ENCODE measurements around the gene AMELX.

AMELX gene

DNA sequence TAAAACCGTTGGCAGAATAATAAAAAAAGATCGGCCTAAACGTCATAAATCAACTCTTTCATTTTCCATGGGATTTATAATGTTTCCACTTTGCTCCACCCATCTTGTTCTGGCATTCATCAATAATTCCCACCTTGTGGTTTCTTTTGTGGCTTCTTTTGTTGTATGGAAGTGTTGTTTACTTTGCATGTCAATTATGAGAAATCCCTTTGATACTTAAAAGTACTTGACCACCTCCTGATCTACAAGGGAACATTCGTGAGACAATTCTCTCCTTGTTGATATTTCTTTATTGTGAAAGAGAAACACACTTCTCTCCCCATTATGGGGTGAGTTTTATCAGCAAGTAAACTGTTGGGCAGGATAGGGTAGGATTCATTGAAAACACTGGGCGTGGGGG is 2.8 kb downstream of the AMELX start:
- Histone ChIP-seq H3K9me3 (ENCODE audit: severe bottlenecking) (no peaks in the 10 kb centered on the region), H3K4me3 (ENCODE audit: severe bottlenecking) (no peak overlapping the region), H3K27me3 (ENCODE audit: insufficient read depth, poor library complexity, severe bottlenecking) (no peaks in the 10 kb centered on the region), H3K27ac (ENCODE audit: poor library complexity, severe bottlenecking) (no peak overlapping the region), H3K4me1 (ENCODE audit: insufficient read depth, poor library complexity, severe bottlenecking) (no peaks in the 10 kb centered on the region), H3K36me3 (ENCODE audit: low read depth) (no peaks in the 10 kb centered on the region)
- DNase-seq (ENCODE audit: low spot score) (no peak), ATAC-seq (ENCODE audit: low read depth) (no peak)
- TF ChIP-seq, protein P1, sequence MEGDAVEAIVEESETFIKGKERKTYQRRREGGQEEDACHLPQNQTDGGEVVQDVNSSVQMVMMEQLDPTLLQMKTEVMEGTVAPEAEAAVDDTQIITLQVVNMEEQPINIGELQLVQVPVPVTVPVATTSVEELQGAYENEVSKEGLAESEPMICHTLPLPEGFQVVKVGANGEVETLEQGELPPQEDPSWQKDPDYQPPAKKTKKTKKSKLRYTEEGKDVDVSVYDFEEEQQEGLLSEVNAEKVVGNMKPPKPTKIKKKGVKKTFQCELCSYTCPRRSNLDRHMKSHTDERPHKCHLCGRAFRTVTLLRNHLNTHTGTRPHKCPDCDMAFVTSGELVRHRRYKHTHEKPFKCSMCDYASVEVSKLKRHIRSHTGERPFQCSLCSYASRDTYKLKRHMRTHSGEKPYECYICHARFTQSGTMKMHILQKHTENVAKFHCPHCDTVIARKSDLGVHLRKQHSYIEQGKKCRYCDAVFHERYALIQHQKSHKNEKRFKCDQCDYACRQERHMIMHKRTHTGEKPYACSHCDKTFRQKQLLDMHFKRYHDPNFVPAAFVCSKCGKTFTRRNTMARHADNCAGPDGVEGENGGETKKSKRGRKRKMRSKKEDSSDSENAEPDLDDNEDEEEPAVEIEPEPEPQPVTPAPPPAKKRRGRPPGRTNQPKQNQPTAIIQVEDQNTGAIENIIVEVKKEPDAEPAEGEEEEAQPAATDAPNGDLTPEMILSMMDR (IDR thresholded peaks at IDR 0.05; ENCODE audit: poor library complexity, severe bottlenecking): no peak

DNA sequence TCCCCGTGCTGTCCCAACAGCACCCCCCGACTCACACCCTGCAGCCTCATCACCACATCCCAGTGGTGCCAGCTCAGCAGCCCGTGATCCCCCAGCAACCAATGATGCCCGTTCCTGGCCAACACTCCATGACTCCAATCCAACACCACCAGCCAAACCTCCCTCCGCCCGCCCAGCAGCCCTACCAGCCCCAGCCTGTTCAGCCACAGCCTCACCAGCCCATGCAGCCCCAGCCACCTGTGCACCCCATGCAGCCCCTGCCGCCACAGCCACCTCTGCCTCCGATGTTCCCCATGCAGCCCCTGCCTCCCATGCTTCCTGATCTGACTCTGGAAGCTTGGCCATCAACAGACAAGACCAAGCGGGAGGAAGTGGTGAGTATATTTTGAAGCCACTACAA is 5.4 kb downstream of the AMELX start:
- no peaks in the 10 kb centered on the region for H3K36me3 ChIP-seq (ENCODE audit: low read depth)
- TF ChIP-seq, protein P1 (IDR thresholded peaks at IDR 0.05; ENCODE audit: poor library complexity, severe bottlenecking): no peak
- ATAC-seq (ENCODE audit: low read depth): no peak
- no peaks in the 10 kb centered on the region for H3K9me3 ChIP-seq (ENCODE audit: severe bottlenecking)
- no peak for DNase-seq (ENCODE audit: low spot score)
- no peaks in the 10 kb centered on the region for H3K4me1 ChIP-seq (ENCODE audit: insufficient read depth, poor library complexity, severe bottlenecking)
- no peaks in the 10 kb centered on the region for H3K27me3 ChIP-seq (ENCODE audit: insufficient read depth, poor library complexity, severe bottlenecking)
- no peak overlapping the region for H3K27ac ChIP-seq (ENCODE audit: poor library complexity, severe bottlenecking)
- H3K4me3 ChIP-seq (ENCODE audit: severe bottlenecking): no peak overlapping the region

DNA sequence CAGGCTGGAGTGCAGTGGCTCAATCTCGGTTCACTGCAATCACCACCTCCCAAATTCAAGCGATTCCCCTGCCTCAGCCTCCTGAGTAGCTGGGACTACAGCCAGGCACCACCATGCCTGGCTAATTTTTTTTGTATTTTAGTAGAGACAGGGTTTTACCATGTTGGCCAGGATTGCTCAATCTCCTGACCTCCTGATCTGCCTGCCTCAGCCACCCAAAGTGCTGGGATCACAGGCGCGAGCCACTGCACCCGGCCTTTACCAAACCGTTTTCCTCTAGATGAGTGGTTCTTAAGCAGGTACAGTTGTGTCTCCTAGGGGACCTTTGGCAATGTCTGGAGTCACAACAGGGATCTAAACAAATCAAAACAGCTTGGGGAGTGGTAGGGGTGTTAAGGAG is 11.6 kb downstream of the AMELX start:
- Histone ChIP-seq H3K36me3 (ENCODE audit: low read depth) (no peaks in the 10 kb centered on the region), H3K27me3 (ENCODE audit: insufficient read depth, poor library complexity, severe bottlenecking) (no peaks in the 10 kb centered on the region), H3K4me1 (ENCODE audit: insufficient read depth, poor library complexity, severe bottlenecking) (no peaks in the 10 kb centered on the region), H3K27ac (ENCODE audit: poor library complexity, severe bottlenecking) (no peak overlapping the region), H3K4me3 (ENCODE audit: severe bottlenecking) (no peak overlapping the region), H3K9me3 (ENCODE audit: severe bottlenecking) (no peaks in the 10 kb centered on the region)
- no peak for DNase-seq (ENCODE audit: low spot score)
- no peak for ATAC-seq (ENCODE audit: low read depth)
- TF ChIP-seq, protein P1 (IDR thresholded peaks at IDR 0.05; ENCODE audit: poor library complexity, severe bottlenecking): no peak

DNA sequence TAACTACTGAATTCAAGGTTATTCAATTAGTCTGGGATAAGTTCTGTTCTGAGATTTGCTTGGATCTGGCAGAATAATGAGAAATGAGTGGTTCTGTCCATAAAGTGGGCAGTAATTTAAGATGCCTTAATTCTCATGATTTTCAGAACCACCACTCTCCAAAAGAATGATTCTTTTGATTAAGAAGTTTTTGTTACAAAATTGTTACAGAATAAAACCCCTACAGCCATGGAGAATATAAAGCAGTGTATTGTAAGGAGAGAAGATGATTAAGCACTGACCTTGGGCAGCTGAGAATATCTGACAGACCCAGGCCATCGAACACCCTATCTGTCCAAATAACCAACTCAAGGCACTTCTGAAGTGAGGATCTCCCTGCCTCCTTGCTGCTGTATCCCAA is 12.4 kb downstream of the AMELX start:
- H3K27me3 ChIP-seq (ENCODE audit: insufficient read depth, poor library complexity, severe bottlenecking): no peaks in the 10 kb centered on the region
- TF ChIP-seq, protein P1 (IDR thresholded peaks at IDR 0.05; ENCODE audit: poor library complexity, severe bottlenecking): no peak
- H3K36me3 ChIP-seq (ENCODE audit: low read depth): no peaks in the 10 kb centered on the region
- DNase-seq (ENCODE audit: low spot score) (no peak), ATAC-seq (ENCODE audit: low read depth) (no peak)
- H3K4me1 ChIP-seq (ENCODE audit: insufficient read depth, poor library complexity, severe bottlenecking): no peaks in the 10 kb centered on the region
- no peak overlapping the region for H3K4me3 ChIP-seq (ENCODE audit: severe bottlenecking)
- no peak overlapping the region for H3K27ac ChIP-seq (ENCODE audit: poor library complexity, severe bottlenecking)
- no peaks in the 10 kb centered on the region for H3K9me3 ChIP-seq (ENCODE audit: severe bottlenecking)

DNA sequence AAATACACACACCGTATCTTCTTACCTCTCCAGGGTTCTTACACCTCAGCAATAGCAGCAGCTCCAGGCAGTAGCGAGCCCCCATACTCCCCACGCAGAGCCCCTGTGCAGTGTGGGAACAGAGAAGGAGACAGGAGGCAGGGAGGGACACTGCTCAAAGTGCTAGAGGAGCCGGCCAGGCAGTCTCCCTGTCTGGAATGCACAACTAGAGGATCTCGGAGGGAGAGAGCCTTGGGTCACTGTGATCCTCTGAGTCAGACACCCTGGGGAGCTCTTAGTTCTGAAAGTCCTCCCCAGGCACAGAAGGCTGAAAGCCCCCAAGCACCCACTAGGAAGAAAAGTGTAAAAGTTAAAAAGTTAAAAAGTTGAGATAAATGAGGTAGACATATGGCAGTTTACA is 16.0 kb downstream of the AMELX start:
- TF ChIP-seq, protein P1 (IDR thresholded peaks at IDR 0.05; ENCODE audit: poor library complexity, severe bottlenecking): no peak
- Histone ChIP-seq H3K36me3 (ENCODE audit: low read depth) (no peaks in the 10 kb centered on the region), H3K9me3 (ENCODE audit: severe bottlenecking) (no peaks in the 10 kb centered on the region), H3K27ac (ENCODE audit: poor library complexity, severe bottlenecking) (no peak overlapping the region), H3K27me3 (ENCODE audit: insufficient read depth, poor library complexity, severe bottlenecking) (no peaks in the 10 kb centered on the region), H3K4me1 (ENCODE audit: insufficient read depth, poor library complexity, severe bottlenecking) (no peaks in the 10 kb centered on the region), H3K4me3 (ENCODE audit: severe bottlenecking) (no peak overlapping the region)
- no peak for DNase-seq (ENCODE audit: low spot score)
- no peak for ATAC-seq (ENCODE audit: low read depth)

Measured in RWPE2 (cell line).